Fibroblast of gingiva (primary cell): ENCODE data around the gene DENND1A.

Experiments used
- DNase-seq: peaks from one replicate; pipeline ENCODE4 v3.0.0-alpha.2; 2011; ENCODE audit warnings: low read depth

The DENND1A gene

DNA sequence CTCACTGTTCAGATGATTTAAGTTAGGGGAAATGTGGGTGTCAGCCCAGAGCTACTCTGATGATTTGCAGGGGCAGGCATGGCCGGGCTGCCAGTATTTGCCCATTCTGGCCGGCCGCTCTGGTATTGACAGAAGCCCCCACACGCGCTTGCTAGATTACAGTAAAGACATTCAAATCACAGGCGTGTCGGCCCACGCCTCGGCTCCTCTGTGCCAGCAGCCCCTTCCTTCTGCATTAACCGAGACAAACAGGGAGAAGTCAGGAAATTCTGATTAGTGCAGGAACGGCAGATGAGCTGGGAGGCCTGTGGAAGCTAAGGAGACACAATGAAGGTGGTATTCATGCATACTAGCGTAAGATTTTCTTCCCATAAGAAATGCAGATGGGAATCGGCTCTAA, 460.6 kb downstream of the DENND1A start:
- DNase-seq, result no peak

DNA sequence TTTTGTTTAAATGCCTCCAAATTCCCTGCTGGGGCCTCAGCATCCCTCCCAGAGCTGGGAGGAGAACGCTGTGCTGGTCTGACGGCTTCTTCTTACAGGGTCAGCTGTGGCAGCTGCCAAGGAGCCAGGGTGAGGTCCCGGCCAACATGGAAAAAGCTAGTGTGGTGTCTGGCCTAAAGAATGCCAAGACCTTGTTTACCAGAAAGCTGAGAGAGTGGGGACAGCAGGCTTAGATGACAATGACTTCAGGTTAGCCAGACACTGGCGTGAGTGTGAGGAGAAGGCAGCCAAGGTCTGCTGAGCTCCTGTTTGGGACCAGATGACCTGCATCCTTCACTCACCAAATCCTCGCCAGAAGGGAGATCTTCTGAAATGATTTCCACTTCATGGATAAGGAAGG, 461.4 kb downstream of the DENND1A start:
- no peak for DNase-seq

DNA sequence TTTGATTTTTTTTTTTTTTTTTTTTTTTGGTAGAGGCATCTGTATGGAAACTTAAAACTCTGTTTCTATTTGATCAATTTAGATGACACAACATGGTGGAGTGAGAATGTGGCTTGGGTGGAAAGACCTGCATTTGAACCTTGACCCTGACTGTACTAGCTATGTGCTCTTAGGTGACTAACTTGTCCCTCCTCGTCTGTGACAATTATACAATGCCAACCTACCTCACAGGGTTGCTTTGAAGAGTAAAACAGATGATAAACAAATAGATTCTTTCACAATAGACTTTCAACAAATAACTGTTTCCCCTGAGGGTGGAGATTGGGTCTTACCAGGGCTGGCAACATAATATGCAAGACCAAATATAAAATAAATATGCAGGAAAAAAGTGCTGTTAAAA, 464.6 kb downstream of the DENND1A start:
- no peak for DNase-seq

- no peak for DNase-seq
Measured at GRCh38 chr9:123460091-123460490, 469.8 kb downstream of the DENND1A start.

DNA sequence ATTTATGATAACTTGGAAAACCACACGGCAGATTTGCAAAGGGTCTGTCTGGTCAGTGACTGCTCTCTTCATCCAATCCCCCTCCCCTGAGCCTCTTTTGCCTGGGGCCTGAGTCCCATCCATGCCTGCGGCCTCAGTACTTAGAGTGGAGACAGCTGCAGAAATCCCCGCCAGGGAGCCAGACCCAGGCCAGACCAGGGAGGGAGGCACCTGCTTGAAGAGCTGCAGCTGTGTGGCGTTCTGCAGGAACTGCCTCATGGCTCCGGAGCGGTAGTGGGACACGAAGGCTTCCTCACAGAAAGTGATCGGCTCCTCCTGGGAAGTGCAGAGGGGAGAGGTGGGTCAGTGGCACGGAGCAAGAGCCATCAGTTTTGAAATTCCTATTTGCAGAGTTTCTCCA, 472.3 kb downstream of the DENND1A start:
- no peak for DNase-seq

DNA sequence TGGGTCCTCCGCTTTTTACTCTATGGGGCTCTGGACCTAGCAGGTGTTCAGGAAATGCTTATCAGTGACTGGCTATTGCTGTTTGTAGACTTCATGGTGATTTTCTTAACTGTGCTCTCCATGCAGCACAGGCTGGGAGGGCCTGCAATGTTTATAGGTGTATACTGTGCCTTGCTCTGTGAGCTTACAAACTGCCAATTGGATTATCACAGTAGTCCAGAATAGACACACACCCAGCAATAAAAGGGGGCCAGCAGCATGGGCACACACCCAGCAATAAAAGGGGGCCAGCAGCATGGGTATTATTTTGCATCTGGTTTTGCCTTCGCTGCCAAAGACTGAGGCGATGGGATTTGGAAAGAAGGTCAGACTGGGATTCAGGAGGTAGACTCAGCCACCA, 473.9 kb downstream of the DENND1A start:
- no peak for DNase-seq

DNA sequence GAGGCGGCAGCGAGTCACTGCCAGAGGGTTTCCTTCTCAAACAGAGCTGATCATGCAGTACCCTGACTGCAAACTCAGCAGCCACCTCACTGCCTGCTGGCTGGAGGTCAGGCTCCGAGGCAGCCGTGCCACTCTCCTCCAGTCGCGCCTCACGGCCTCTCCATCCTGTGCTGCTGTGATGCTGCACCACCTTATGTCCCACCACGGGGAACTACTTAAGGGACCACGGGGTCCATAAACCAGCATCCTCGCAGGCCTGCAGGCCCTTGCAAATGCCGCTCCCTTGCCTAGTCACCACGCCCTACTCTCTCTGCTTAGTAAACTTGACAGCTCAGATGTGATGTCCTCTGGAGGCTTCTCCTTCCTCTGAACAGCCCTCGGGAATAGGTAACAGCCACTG, 474.7 kb downstream of the DENND1A start:
- no peak for DNase-seq

- DNase-seq, result no peak
Measured at GRCh38 chr9:123454361-123454760, 475.6 kb downstream of the DENND1A start.

DNA sequence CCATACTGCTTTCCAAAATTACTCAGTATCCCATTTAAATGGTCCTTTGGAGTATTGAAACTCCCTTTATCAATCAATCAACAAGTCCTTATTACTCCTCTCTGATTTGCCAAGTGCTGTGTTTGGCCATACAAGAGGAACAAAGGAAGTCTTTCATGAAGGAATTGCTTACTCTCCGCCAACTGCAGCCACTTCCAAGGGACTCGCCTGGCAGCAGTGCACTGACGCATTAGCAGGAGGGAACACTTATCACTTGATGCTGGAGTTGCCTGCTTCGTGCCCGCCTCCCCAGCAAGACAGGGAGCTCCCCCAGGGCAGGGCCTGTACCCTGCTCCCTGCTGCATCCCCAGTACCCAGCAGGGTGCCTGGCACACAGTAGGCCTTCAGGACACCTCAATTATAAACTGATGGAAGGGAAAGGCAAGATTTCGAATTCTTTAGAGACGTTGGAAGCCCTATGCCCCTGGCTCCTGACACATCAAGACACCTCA, 476.1 kb downstream of the DENND1A start:
- no peak for DNase-seq

DNA sequence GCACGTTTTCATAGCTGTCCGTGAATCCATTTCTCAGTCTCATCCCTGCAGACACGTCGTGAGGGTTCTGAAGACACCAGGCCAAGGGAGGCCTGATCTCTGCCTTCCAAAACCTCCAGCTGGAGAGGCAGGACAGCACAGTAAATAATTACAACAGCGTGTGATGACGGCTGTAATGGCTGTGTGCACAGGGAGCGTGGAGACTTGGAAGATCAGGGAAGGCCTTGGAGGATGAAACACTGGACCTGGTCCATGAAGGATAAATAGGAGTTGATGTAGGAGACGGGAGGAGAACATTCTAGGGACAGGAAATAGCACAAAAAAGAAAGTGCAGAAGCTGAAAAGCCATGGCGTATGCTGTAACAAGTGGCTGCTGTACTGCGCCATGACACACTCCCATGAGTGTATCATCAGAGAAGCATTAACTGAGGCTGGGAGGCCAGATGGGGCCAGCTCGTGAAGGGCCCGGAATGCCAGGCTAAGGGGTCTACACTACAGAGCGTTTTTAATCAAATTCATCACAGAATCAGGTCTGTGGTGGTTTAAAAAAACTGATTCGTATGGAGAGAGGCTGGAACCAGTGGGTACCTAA, 476.8 kb downstream of the DENND1A start:
- no peak for DNase-seq

DNA sequence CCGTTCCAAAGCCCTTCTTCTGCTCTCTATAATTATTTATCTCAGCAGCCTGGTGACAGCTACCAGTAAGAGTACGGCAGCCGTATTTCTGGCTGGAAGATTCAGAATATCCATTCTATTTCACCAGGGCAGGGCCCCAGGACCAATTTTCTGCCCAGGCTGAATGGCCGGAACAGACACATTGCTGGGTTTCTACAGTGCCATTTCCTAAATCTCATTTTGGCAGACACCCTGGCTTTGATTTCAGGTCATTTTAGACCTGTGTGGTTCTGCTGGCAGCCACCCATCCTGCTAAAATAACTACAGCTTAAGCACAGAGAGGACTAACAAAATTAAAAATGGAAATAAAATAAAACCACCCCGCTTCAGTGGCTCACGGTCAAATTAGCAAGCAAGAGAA, 478.9 kb downstream of the DENND1A start:
- no peak for DNase-seq

DNA sequence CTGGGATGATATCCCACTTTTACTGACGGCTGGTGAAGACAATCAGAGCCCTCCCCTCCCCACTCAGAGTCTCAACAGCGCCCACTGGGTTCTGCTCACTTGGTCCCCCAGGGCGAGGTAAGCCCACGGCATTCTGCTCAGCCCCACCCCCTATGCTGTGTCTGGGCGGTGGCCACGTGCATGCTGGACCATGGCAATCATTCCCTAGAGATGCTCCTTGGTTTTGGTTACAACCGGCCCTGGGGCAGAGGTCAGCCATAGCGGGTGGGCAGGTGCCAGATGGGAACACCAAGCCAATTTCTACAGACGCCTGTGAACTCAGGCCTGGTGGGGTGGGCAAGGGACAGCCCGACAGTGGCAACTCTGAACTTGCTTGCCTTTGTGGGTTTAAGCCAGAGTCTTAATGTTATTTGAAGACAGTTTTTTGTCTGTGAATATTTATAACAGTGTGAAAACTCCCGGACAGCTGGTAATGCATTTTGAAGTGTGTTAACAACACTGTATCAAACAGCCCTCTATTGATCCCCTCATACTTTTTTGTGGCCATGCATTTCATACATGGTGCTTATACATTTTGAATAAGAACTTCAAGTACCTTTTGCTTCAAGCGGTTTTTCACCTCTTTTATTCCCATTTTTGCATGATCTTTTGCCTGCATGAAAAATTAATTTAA, 479.7 kb downstream of the DENND1A start:
- no peak for DNase-seq

DNA sequence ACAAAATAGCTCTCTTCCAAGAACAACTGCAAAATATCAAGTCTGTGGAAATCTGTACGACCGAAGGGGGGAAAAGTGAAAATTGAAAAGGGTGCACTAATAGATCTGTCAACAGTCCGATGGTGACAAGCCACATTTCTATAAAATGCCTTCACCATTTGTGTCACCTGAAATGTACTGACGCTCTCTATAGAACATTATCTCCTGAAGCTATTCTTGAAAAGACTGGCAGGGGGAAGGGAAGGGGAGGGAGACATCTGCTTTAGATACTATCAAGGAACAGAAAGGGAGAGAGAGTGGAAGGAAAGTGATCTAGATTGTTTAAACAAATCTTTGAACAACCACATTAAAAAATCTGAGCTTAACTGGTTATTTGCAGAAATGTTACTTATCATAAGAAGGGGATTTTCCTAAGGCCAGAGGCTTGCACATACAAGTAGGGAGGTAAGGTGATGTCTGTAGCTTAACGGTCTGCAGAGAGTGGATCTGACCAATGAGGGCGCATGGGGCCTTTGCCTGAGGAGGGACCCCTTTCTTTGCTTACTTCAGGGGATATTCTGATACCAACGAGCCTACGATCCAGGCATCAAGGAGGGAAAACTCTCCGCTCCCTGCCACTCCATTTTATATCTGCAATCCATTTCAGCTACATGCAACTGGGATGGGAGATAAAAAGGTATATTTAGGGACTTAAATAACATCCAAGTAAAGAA, 481.8 kb downstream of the DENND1A start:
- no peak for DNase-seq

DNA sequence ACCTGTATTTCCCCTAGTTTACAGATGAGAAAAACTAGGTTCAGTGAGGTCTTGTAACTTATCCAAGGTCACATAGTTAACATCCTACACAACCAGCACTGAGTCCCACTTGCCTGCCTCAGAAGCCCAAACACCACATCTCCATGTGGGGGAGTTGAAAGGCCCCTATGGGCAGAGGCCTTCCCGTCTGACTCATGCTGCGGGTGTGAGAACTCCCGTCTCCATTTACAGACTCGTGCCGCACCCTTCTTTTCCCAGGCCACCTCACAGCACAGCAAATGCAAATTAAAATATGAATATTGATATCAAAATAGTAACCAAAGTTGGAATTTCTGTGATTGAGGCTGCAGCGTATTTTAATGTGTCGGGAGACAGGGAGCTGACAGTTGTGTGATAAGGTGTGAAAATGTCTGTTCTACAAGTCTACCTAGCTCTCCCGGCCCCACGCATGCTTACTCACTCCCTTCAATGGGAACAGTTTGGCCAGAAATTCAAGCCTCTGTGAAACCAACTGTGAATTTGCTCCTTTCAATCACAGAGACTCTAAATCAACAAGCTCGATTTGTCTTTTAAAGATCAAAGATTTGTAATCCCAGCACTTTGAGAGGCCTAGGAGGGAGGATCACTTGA, 483.8 kb downstream of the DENND1A start:
- no peak for DNase-seq

GRCh38 chr9:123445116-123445515, 484.8 kb downstream of the DENND1A start:
- no peak for DNase-seq

GRCh38 chr9:123441769-123442168, 488.2 kb downstream of the DENND1A start:
- no peak for DNase-seq

- no peak for DNase-seq
Measured at GRCh38 chr9:123440256-123440655, 489.7 kb downstream of the DENND1A start.

DNA sequence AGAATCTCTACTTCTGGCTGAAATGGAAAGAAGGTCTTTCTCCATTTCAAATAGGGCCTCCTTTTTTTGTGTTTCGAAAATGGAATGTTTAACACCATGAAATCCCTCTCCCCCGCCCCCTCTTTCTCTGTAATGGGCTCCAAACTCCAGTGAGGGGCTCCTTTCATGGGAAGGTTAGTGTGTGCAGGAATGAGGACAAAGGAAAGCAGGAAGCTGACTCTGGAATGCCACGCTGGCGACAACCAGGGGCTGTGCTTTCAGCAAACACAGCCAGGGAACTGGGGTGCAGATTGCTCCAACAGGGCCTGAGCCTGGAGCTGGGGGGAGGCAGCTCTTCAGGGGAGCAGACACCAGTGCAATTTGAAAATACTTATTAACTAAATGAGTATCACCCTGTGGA, 491.1 kb downstream of the DENND1A start:
- DNase-seq, result no peak

DNA sequence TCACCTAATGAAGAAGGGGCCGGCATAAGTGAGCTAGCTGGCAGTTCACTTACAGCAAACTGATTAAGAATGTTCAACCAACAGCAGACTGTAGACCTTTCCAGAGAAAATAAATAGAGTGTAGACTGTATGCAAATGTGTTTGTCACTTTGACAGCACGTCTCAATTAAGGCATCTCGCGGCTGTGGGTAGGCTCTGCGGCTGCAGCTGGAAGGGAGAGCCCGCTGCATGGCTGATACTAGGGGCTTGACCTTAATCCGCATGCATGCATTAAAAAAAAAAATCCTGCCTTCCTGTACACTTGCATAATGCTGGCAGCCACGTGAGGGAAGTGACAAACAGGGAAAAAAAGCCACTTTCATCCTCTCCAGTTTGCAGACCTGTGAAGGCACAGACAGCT, 491.6 kb downstream of the DENND1A start:
- no peak for DNase-seq

- no peak for DNase-seq
Measured at GRCh38 chr9:123437201-123437600, 492.7 kb downstream of the DENND1A start.

- DNase-seq, result no peak
Measured at GRCh38 chr9:123435471-123435870, 494.5 kb downstream of the DENND1A start.

- no peak for DNase-seq
Measured at GRCh38 chr9:123434619-123435240, 495.2 kb downstream of the DENND1A start.
